Measurements from ENCODE around the gene UPF2.

DNA sequence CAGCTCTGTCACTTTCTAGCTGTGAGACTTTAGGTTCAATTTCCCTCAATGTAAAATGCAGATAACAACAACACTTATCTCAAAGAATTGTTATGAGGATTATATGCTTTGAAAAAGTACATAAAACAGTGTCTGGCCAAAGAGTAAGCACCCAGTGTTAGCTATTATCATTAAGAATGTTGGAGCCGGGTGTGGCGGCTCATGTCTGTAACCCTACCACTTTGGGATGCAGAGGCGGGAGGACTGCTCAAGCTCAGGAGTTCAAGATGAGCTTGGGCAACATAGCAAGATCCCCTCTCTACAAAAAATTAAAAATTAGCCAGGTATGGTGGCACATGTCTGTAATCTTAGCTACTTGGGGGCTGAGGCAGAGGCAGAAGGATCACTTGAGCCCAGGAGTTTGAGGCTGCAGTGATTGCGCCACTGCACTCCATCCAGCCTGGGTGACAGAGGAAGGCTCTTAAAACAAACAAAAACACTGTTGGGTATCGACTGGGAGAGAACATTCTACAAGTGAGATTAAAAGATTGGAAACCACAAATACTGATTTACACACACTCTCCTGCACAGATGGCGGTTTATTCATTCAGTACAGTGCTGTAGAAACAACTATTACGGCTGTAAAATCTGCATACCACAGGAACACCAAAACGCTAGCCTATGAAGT, 112.2 kb downstream of the UPF2 start:
- no peak for TF ChIP-seq POLR2A (IDR thresholded peaks at IDR 0.05)
- TF ChIP-seq, protein P1, sequence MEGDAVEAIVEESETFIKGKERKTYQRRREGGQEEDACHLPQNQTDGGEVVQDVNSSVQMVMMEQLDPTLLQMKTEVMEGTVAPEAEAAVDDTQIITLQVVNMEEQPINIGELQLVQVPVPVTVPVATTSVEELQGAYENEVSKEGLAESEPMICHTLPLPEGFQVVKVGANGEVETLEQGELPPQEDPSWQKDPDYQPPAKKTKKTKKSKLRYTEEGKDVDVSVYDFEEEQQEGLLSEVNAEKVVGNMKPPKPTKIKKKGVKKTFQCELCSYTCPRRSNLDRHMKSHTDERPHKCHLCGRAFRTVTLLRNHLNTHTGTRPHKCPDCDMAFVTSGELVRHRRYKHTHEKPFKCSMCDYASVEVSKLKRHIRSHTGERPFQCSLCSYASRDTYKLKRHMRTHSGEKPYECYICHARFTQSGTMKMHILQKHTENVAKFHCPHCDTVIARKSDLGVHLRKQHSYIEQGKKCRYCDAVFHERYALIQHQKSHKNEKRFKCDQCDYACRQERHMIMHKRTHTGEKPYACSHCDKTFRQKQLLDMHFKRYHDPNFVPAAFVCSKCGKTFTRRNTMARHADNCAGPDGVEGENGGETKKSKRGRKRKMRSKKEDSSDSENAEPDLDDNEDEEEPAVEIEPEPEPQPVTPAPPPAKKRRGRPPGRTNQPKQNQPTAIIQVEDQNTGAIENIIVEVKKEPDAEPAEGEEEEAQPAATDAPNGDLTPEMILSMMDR (IDR thresholded peaks at IDR 0.05) = no peak
